ENCODE data around the gene ACBD6.

The ACBD6 gene

DNA sequence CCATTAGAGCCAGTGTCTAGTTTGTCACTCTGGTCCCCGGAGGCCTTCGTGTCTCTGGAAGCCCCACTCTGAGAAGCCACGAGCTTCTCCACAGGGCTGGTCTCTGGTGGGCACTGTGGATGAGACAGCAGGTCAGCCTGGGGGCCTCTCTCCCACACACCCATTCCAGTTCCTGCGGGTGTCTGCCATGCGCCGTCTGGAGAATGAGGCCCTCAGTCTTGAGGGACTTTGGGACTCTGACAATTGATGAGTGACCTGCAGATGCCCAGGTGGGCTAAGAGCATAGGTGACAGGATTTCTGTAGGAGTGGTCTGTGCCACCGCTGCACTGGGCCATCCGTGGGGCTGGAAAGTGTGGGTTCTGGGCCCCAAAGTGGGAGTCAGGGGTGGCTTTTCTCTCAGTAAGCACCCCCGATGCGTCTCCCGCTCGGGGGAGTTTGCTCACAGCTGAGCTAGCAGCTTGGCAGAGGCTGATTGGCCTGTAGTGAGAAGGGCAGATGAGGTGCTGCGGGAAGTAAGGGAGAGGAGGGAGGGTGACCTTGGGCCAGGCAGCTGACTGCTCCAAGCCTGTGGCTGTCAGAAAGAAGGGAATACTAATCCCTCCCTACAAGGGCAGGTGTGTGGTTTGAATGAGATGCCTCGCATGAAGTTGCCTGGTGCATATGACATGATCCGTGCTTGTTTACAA lies 245.9 kb downstream of the ACBD6 start:
- DNase-seq (ENCODE audit: low read depth in 2 of 2), result no peak

GRCh38 chr1:180255536-180256340 lies 246.6 kb downstream of the ACBD6 start:
- no peak for DNase-seq (ENCODE audit: low read depth in 2 of 2)

DNA sequence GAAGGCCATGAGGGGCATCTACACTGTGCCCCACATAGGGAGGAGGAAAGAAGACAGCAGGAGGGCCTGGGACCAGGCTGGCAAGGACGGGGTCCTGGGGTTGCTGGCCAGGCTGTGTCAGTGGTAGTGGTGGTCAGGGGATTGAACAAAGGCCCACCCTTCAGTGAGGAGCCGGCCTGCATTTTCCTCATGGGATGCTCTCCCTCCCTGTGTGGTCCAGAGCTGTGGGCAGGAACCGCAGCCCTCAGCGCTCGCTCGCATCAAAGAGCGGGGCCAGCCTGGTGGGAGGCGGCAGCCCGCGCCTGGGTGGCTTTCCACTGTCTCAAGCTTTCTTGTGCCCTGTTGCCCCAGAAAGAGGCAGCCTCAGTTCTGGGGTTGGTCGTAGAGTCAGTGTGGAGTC lies 247.5 kb downstream of the ACBD6 start:
- no peak for DNase-seq (ENCODE audit: low read depth in 2 of 2)

DNA sequence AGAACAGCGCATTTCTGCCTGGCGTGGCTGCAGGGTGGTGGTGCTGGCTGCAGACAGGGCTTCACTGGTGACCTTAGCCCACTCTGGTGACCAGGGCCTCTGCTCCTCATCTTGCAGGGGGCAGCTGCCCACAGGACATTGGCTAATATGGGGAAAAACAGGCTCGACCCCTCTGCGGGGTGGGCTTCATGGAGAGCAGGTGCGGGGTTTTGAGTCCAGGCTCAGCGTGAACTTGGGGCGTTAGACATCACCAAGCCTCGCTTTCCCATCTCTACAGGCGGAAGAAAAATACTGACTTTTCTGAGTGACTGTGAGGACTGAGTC lies 247.9 kb downstream of the ACBD6 start:
- no peak for DNase-seq (ENCODE audit: low read depth in 2 of 2)

DNA sequence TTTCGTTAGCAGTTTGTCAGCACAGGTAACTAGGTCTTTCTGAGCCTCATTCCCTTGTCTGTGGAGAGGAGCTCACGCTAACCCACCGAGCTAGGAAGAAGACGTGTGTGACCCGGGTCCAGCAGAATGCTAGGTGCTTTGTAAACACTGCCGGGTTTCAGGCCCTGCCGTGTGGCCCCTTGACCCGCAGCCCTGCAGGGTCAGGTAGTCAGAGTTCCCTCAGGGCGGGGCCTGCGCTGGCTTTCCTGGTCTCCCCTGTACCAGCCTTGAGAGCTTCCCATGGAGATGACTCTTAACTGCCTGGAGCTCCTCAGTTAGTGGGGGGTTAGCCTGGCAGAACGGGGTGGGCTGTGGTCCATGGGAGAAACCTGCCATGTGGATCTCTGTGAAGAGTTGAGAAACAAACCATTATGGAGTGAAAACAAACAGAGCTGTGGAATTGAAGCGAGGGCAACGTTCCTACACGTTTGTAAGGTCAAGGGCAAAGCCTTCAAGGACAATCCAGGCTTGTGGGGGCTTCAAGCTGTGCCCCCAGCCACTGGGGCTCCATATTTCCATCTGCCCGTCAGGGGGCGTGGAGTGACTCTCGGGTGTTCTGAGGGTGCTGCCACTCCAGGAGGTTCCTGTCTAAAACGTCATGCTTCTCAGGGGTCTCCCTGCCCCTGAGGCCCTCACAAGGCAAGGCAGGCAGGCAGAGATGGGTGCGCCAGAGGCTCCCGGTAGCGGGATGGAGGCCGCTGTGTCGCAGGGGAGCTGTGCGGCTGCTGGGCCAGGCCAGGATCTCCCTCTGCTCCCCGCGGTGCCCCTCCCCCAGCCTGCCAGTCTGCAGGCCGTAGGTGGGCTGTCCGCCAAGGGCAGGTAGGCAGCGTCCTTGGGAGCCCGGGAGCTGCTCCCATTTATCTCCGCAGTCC lies 248.5 kb downstream of the ACBD6 start:
- no peak for DNase-seq (ENCODE audit: low read depth in 2 of 2)

DNA sequence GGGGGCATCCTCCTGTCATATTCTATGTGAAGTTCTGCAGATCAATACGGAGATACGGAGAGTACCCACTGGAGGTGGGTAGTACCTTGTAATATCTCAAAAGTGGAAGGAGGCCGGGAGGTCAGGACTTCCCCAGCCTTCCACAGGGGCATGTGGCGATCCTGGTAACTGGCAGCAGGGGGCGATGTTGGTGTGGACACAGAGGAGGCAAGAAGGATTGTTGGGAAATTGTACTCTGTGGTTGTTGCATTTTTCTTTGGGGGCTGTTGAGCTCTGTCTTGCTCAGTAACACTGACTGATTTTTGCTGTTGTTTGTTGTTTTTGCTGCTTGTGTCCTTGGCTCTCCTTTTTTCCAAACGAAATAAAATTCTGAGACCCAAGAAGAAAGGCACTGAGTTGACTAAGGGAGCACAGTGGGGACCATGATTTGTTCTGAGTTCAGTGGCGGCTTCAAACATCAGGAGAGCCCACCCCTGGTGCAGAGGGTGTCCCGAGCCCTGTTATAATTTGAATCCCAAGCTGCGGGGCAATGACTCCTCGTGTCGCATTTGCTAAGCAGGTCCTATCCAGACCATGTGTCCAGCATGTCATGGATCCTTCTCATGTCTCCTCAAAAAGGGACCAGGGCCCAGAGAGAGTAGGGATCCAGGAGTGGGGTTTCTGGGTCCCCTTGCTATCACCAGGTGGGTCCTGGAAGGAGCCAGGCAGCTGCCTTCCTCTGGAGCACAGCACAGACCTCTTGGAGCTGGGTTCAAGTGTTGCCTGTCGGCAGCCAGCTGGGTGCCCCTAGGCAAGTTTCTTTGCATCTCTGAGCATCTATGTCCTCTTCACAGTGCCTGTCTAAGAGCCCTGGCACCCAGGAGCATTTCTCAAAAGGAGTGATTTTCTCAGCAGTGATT lies 249.5 kb downstream of the ACBD6 start:
- DNase-seq (ENCODE audit: low read depth in 2 of 2), result peak; percentile 42 to 78

DNA sequence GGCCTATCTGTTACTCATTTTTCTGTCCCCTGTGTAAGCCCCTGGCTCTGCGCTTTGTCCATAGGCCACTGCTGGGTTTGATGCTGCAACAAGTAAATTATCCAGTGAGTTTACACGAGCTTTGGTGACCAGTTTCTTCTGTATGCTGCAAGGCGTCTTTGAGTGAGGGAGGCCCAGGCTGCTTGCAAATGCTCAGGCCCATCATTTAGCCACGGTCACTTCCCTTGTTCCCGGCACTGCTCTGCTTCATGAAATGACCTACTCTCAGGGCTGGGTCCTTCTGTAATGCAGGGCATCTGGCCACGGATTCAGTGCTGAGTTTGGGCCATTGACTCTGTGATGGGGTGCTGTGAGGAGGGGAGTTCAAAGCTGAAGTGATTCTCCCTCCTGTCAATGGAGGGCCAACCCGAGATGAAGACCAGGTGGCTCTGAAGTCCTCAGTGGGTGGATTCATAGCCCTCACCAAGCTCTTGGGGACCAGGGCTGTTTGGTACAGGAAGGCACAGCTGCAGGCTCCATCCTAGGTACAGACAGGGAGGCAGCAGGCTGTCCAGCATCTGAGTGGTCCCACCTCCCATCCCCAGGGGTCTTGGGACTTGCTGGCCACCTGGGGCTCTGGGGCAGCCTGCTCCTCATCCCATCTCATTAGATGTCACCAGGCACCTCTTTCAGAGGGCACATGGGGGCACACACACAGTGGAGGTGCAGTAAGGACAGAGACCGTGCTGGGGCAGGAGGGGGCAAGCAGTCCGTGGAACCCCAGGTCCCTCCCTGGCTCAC lies 250.7 kb downstream of the ACBD6 start:
- no peak for DNase-seq (ENCODE audit: low read depth in 2 of 2)

- DNase-seq (ENCODE audit: low read depth in 2 of 2), result no peak
These were observed 251.4 kb downstream of the ACBD6 start for GRCh38 chr1:180250883-180251509.

DNA sequence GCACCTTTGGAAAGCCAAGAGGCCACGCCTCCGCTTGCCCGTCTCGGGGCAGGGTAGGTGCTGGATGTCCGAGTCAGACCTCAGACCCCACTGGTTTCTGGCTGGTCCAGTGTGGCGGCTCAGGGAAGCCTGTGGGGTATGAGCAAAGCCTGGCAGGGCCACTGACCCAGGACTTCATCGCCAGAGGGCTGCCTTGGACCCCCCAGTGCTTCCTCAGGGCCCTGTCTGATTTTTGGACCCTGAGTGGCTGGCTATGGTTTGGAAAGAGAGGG lies 251.9 kb downstream of the ACBD6 start:
- DNase-seq (ENCODE audit: low read depth in 2 of 2), result no peak

GRCh38 chr1:180249725-180250498 lies 252.5 kb downstream of the ACBD6 start:
- DNase-seq (ENCODE audit: low read depth in 2 of 2), result no peak

GRCh38 chr1:180248731-180249681 lies 253.4 kb downstream of the ACBD6 start:
- DNase-seq (ENCODE audit: low read depth in 2 of 2), result no peak

DNA sequence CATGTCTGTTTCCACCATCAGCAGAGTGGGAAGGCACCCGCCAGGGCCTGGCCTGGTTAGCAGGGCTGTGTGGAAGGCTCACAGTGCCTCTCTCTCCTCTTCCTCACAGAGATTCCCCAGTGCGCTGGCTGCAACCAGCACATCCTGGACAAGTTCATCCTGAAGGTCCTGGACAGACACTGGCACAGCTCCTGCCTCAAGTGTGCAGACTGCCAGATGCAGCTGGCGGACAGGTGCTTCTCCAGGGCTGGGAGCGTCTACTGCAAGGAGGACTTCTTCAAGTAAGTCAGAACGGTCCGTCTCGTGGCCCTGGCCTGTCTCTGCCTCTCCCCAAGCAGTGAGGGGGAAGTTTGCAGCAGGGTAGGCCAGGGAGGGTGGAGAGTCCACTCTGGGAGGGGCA lies 254.2 kb downstream of the ACBD6 start:
- no peak for DNase-seq (ENCODE audit: low read depth in 2 of 2)

DNA sequence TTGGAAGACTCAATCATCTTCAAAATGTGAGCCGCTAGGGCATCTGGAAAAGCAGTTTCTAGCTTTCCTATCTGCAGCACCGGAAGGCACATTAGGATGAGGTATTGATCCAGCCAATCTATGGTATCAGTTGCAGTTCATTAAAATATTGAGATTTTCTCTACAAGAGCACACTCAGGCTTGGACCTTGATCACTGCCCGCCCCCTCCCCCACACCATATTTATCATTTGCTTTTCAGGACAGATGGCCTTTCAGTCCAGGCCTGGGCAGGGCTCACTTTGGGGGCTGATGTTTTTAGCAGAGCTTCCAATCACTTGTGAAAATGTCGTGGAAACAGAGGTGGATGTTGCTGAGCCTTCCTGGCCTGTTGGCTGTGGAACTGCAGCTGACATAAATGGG lies 254.8 kb downstream of the ACBD6 start:
- no peak for DNase-seq (ENCODE audit: low read depth in 2 of 2)

DNA sequence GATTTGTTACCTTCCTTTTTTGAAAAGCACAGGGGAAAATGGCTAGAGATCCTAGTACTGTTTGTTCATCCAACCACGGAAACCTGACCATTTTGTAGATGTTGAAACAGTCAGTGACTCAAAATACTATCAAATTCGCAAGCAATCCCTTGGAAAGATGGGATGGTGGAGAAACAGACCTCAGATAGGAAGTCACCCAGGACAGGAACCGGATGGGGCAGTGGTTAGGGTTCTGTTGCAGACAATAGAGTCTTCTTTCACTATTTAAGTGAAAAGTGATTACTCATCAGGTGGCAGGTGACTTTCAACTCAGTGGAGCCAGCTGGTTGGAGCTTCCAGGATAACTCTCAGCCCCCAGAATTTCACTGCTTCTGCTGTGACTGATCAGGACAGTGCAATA lies 255.3 kb downstream of the ACBD6 start:
- DNase-seq (ENCODE audit: low read depth in 2 of 2), result no peak

DNA sequence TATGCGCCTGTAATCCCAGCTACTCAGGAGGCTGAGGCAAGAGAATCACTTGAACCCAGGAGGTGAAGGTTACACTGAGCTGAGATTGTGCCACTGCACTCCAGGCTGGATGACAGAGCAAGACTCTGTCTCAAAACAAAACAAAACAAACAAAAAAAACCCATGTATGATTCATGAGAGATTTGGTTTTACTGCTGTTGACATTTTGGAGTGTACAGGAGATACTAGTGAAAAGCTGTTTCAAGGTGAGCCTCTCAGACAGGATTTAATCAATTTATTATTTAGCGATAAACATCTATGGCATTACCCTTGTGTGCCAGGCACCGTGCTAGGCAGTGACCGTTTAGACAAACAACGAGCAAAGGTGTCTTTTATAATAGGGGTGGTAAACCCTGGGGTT lies 255.8 kb downstream of the ACBD6 start:
- no peak for DNase-seq (ENCODE audit: low read depth in 2 of 2)

DNA sequence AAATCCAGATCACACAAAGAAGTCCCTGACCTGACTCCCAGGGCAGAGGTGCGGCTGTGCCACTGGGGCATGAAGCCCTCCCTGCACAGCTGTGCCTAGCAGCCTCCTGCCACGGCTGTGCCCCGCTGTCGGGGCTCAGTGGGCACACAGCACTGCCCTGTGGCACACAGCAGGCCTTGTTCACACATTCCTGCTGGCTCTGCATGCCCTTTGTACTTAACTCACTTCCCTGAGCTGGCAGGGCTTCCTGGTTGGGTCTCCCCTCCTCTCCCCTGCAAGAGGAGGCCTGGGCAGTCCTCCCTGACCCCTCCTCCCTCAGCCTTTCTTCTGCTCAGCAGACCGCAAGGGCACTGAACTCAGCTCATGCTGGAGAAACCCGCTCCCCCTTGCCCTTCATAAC lies 257.5 kb downstream of the ACBD6 start:
- DNase-seq (ENCODE audit: low read depth in 2 of 2), result no peak

- DNase-seq (ENCODE audit: low read depth in 2 of 2), result no peak
These were observed 258.7 kb downstream of the ACBD6 start for GRCh38 chr1:180243517-180244221.

All from stimulated activated CD4-positive, alpha-beta T cell treated with anti-CD3 and anti-CD28 coated beads, Interleukin-12 subunit alpha, Interleukin-12 subunit beta, amount 100 ng/mL, for 24 hours (primary cell).